Measurements from ENCODE around the gene CLEC17A. TPM values are rescaled to one million over a fixed set of nuclear protein-coding genes. Genes with fewer than 3 reads are reported as not detected.
"Not testable (repeated sequence)": the region's sequence is repeated elsewhere in the genome, so short reads cannot be mapped to it uniquely, and the experiment has no call there.

Gene CLEC17A
- total RNA-seq, 1 donor from 2014 or later = not detected

- DNase-seq (ENCODE audit: extremely low spot score in 2 of 2) = no peak
- H3K4me3 ChIP-seq = no peak overlapping the region
- H3K27ac ChIP-seq = no peak overlapping the region
- TF ChIP-seq POLR2A (IDR thresholded peaks at IDR 0.05) = no peak
- no peak for TF ChIP-seq CTCF (IDR thresholded peaks at IDR 0.05)
- TF ChIP-seq POLR2AphosphoS5 (IDR thresholded peaks at IDR 0.05; ENCODE audit: insufficient read depth in 1 of 2, low read depth in 1 of 2) = no peak
- peaks cover 6% of the 10 kb centered on the region for H3K9me3 ChIP-seq
- no peaks in the 10 kb centered on the region for H3K4me1 ChIP-seq
- no peaks in the 10 kb centered on the region for H3K27me3 ChIP-seq
- intact Hi-C loops (cut with DNase I) = no loop called here
- no peaks in the 10 kb centered on the region for H3K36me3 ChIP-seq
Measured at GRCh38 chr19:14619404-14619803, 36.5 kb downstream of the CLEC17A start.

- H3K4me3 ChIP-seq; H3K27me3 ChIP-seq; H3K4me1 ChIP-seq; H3K9me3 ChIP-seq; H3K27ac ChIP-seq; intact Hi-C loops (cut with DNase I); DNase-seq (ENCODE audit: extremely low spot score in 2 of 2); H3K36me3 ChIP-seq: not testable (repeated sequence)
Measured at GRCh38 chr19:14624491-14624890, 41.6 kb downstream of the CLEC17A start.

GRCh38 chr19:14629557-14629956, 46.7 kb downstream of the CLEC17A start:
- intact Hi-C loops (cut with DNase I) = no loop called here
- no peak for DNase-seq (ENCODE audit: extremely low spot score in 2 of 2)
- Histone ChIP-seq H3K4me3 (no peak overlapping the region), H3K27me3 (no peaks in the 10 kb centered on the region), H3K9me3 (no peaks in the 10 kb centered on the region), H3K4me1 (no peaks in the 10 kb centered on the region), H3K27ac (no peak overlapping the region), H3K36me3 (no peaks in the 10 kb centered on the region)
- TF ChIP-seq POLR2AphosphoS5 (IDR thresholded peaks at IDR 0.05; ENCODE audit: insufficient read depth in 1 of 2, low read depth in 1 of 2) (no peak), POLR2A (IDR thresholded peaks at IDR 0.05) (no peak), CTCF (IDR thresholded peaks at IDR 0.05) (no peak)

- TF ChIP-seq POLR2A (IDR thresholded peaks at IDR 0.05) (no peak), CTCF (IDR thresholded peaks at IDR 0.05) (no peak), POLR2AphosphoS5 (IDR thresholded peaks at IDR 0.05; ENCODE audit: insufficient read depth in 1 of 2, low read depth in 1 of 2) (no peak)
- Histone ChIP-seq H3K27me3 (no peaks in the 10 kb centered on the region), H3K9me3 (no peaks in the 10 kb centered on the region), H3K27ac (no peak overlapping the region), H3K4me3 (no peak overlapping the region), H3K4me1 (no peaks in the 10 kb centered on the region), H3K36me3 (no peaks in the 10 kb centered on the region)
- intact Hi-C loops (cut with DNase I) = no loop called here
- DNase-seq (ENCODE audit: extremely low spot score in 2 of 2) = no peak
Measured at GRCh38 chr19:14632286-14632685, 49.4 kb downstream of the CLEC17A start.

GRCh38 chr19:14639536-14640277, 56.8 kb downstream of the CLEC17A start:
- DNase-seq (ENCODE audit: extremely low spot score in 2 of 2) = no peak
- Histone ChIP-seq H3K4me1 (no peaks in the 10 kb centered on the region), H3K36me3 (no peaks in the 10 kb centered on the region), H3K27ac (no peak overlapping the region), H3K4me3 (no peak overlapping the region), H3K9me3 (peaks cover 4% of the 10 kb centered on the region), H3K27me3 (no peaks in the 10 kb centered on the region)
- TF ChIP-seq CTCF (IDR thresholded peaks at IDR 0.05) (no peak), POLR2A (IDR thresholded peaks at IDR 0.05) (no peak)
- intact Hi-C loops (cut with DNase I) = no loop called here
